ENCODE results near the gene ID4.
A peak's percentile ranks its signal among the peaks of the same experiment; 100 is the strongest.

The ID4 gene, protein sequence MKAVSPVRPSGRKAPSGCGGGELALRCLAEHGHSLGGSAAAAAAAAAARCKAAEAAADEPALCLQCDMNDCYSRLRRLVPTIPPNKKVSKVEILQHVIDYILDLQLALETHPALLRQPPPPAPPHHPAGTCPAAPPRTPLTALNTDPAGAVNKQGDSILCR

DNA sequence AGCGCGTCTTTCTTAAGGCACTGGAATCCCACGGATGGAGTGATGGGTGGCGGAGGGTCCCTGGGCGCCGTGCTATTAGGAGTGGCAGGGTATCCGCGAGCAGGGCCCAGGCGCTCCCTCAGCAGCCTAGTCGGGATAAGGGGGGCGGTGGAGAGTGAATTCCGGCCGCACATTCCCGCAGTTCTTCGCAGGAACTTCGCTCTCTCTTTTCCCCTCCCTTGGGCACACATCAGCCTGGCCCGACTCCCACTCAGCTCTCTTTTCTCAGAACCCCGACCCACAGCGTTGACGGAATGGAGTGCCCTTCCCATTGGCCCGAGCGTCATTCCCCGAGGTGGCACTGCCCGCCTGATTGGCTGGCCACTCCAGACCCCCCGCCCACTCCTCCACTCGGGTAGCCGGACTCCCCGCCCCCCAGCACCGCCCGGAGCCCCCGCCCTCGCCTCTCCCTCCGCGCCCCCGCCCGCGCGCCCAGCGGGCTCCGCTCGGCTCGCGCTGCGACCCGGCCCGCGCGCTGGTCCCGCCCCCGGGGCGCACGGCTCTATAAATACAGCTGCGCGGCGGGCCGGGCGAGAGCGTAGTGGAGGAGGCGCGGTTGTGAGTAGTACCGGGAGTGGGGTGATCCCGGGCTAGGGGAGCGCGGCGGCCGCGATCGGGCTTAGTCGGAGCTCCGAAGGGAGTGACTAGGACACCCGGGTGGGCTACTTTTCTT, at the start of gene ID4:
Gene ID4 (plus strand): TSS at position 572 of the 712 bp plus-strand sequence. CDS start 385 bp downstream, outside the sequence.
- H3K4me3 ChIP-seq (ENCODE audit: low read depth, low read length) = peak within 1 kb of the TSS; percentile 79

DNA sequence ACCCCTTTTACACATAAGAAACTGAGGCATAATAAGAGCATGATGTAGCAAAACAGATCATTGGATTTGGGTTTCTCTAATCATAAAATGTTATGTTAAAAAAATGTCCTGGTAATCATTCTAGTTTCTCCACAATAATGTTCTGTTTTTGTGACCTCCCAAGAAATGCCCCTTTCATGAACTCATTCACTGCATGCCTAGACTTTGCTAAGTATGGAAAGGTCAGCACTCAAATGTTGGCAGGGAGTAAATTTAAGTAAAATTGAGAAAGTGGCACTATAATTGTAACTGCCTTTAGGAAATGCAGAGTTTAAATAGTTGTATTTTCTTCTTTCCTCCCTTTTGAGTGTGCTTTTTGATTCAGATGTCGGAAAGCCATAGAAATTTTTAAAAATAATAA, 48.5 kb upstream of the ID4 start:
- no peak overlapping the region for H3K4me3 ChIP-seq (ENCODE audit: low read depth, low read length)

GRCh38 chr6:19789100-19789803, 47.9 kb upstream of the ID4 start:
- no peak overlapping the region for H3K4me3 ChIP-seq (ENCODE audit: low read depth, low read length)

DNA sequence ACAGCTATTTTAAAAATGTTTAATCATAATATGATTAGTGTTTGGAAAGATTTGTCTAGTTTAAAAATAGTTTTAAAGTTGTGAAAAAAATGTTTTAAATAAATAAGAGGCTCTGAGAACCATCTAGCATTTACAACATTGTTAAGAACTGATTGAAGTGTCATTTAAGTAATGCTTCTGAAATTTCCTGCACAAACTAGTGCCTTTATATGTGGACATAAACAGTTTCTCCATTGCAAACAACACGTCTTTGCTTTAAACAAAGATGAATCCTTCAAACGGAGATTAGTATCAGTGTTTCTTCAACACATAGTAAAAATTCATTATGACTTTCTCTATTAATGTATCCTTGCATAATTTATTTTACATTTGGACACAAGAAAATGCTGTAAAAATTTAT, 45.9 kb upstream of the ID4 start:
- no peak overlapping the region for H3K4me3 ChIP-seq (ENCODE audit: low read depth, low read length)

- no peak overlapping the region for H3K4me3 ChIP-seq (ENCODE audit: low read depth, low read length)
Measured at GRCh38 chr6:19795211-19795610, 42.0 kb upstream of the ID4 start.

- no peak overlapping the region for H3K4me3 ChIP-seq (ENCODE audit: low read depth, low read length)
Measured at GRCh38 chr6:19796452-19796851, 40.7 kb upstream of the ID4 start.

DNA sequence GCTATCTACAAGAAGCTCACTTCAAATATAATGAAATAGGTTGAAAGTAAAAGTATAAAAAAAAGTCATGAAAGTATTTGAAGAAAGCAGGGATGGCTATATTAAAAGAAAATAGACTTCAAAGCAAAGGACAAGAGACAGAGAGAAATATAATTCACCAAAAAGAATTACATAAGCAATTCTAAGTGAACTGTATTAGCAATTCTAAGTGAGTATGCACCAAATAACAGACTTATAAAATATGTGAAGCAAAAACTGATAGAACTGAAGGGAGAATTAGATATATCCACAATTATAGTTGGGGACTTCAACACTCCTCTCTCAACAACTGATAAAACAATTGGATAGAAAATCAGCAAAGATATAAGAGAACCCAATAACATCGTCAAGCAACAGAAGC, 38.8 kb upstream of the ID4 start:
- no peak overlapping the region for H3K4me3 ChIP-seq (ENCODE audit: low read depth, low read length)

- H3K4me3 ChIP-seq (ENCODE audit: low read depth, low read length) = no peak overlapping the region
Measured at GRCh38 chr6:19802656-19803055, 34.5 kb upstream of the ID4 start.

- peak overlapping the region; percentile 45 for H3K4me3 ChIP-seq (ENCODE audit: low read depth, low read length)
Measured at GRCh38 chr6:19803331-19804204, 33.6 kb upstream of the ID4 start.

DNA sequence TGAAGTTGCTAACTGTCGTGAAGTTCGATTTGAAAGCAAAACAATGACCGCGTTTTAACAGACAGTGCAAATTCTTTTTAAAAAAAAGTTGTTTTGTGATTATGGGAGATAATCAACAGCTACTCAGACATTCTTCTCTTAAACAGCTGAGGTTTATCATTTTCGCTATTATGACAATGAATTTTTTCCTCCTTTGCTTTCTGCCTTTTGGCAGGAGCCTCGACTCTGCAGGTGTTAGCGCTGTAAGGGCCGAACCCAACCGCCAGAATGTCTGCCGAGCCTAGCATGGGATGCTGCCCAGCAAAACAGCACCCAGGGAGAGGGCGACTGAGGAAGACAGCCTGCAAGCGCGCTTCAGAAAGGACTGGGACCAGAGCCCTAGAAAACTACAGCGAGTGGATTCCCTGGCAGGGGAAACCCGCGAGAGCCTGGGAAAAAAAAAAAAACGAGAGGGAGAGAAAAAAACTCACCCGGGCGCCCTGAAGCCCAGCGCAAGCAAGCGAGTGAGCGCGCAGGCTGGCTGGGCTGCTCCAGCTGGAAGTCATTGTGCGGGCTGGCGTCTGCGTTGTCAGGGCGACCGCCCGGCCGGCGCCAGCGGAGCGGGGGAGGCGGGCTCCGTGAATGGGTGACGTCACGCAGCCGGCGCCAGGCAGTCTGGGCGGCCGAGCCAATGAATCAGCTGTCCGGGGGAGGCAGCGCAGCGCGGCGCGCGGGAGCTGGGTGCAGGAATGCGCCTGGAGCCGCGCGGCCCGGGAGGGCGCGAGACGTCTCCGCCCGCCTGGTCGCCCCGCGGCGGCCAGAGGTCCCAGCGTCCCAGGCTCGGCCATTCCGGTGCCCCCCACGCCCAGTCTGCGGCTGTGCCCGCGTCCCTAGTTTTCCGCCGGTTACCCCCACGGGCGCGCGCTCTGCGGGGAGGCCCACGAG, 32.7 kb upstream of the ID4 start:
- peak overlapping the region; percentile 45 for H3K4me3 ChIP-seq (ENCODE audit: low read depth, low read length)

DNA sequence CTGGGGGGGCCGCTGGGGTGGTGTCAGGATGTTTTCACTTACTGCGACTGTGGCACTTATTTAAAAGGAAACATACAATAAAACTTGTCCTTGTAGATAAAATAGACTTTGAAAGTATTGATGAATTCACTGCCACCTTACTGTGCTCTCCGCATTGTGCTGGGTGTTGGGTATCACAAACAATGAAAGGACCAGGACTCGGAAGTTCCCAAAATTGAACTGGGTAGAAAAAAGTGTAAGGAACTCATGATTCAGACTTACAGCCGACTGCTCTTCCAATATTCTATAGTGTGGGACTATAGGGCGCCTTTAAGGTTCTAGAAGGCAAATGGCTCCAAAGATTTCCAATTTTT, 32.1 kb upstream of the ID4 start:
- peak overlapping the region; percentile 45 for H3K4me3 ChIP-seq (ENCODE audit: low read depth, low read length)

- no peak overlapping the region for H3K4me3 ChIP-seq (ENCODE audit: low read depth, low read length)
Measured at GRCh38 chr6:19806971-19807396, 30.2 kb upstream of the ID4 start.

DNA sequence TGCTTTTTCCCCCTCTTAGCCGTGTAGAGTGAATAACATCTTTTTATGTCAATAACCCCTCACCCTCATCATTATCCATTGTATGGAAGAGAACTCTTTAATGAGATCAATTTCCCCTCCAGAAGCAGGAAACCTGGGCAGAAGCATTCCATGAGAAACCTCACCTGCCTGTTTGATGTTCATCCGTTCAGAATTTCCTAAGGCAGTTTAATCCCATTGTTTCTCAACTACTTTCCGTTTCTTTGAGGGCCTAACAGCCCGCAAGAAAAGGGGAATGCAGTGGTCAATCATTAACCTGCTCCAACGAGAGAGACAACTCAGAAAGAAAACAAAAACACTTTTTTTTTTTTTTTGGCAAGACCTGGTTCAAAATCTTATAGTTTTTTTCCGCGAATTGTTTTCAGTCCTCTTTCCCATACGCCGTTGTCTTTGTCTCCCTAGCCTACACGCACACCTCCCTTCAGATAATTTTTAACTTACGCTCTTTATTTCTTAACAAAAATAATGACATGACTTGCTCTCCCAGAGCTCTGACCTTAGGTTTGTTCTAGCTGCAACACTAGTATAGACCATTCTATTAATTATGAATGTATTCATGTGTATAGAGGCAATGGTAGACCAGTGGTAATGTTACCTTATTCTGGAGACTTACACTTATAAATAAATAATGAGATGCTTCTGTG, 25.6 kb upstream of the ID4 start:
- H3K4me3 ChIP-seq (ENCODE audit: low read depth, low read length) = no peak overlapping the region

- H3K4me3 ChIP-seq (ENCODE audit: low read depth, low read length) = no peak overlapping the region
Measured at GRCh38 chr6:19812512-19813119, 24.6 kb upstream of the ID4 start.

- no peak overlapping the region for H3K4me3 ChIP-seq (ENCODE audit: low read depth, low read length)
Measured at GRCh38 chr6:19818805-19819204, 18.4 kb upstream of the ID4 start.

DNA sequence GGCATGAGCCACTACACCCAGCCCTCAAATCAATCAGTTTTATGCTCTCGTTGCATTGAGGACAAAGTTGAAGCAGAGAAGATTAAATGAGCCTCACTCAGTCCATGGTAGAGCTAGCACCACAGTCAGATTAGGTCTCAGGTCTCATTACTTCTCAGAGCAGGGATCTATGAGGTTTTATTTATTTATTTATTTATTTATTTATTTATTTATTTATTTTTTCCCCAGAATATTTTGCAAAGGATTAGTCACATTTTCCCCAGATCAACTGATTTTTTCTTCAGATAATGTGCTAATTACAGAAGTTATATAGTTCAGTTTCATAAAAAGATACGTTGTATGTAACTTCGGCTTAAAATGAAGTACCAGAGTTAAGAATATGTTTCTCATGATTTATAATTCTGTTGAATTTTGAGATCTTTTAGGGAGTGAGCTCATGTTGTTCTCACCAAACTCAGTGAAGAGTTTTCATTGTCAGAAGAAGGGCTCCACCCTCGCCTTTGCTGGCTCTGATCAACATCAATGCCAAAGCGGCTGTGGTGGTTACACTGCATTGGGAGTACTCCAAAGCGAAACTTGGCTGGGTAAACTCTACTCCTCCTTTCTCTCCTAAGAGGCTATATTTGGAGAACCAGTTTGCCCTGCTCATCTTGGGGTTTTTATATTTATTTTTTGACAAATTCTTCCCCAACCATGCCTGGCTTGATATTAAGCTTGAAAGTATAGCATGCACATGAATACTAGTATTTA, 12.9 kb upstream of the ID4 start:
- H3K4me3 ChIP-seq (ENCODE audit: low read depth, low read length) = no peak overlapping the region

GRCh38 chr6:19827247-19827646, 9.9 kb upstream of the ID4 start:
- H3K4me3 ChIP-seq (ENCODE audit: low read depth, low read length) = no peak overlapping the region

GRCh38 chr6:19827903-19828302, 9.3 kb upstream of the ID4 start:
- no peak overlapping the region for H3K4me3 ChIP-seq (ENCODE audit: low read depth, low read length)

DNA sequence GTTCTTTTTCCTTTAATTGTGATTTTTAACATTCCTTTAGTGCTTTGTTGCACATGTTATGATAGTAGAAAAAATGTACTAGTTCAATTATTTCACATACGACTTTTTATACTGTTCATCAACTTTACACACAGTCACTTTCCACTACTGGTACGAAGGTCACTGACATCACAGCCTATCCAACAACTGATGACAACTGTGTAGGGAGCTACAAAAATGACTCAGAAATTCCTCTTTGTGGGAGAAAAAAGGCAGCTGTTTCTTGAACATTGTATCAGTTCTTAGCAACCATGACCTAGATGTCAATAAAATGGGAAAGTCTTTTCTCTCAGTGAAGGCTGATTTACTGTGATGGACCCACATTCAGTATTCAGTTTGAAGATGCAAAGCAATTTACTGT, 7.0 kb upstream of the ID4 start:
- no peak overlapping the region for H3K4me3 ChIP-seq (ENCODE audit: low read depth, low read length)
